Fibroblast of gingiva (primary cell): ENCODE data around the gene P2RX3.

Experiments
- DNase-seq: peaks from one replicate; pipeline ENCODE4 v3.0.0-alpha.2; 2011; ENCODE audit warnings: low read depth

P2RX3 gene

GRCh38 chr11:57373146-57373545 is 35.0 kb downstream of the P2RX3 start:
- DNase-seq = no peak

GRCh38 chr11:57374966-57375365 is 36.8 kb downstream of the P2RX3 start:
- DNase-seq = no peak

GRCh38 chr11:57375490-57375889 is 37.3 kb downstream of the P2RX3 start:
- DNase-seq = no peak

GRCh38 chr11:57376095-57377090 is 38.2 kb downstream of the P2RX3 start:
- DNase-seq = no peak

GRCh38 chr11:57377107-57377506 is 39.0 kb downstream of the P2RX3 start:
- no peak for DNase-seq

- DNase-seq = no peak
Observed at GRCh38 chr11:57378186-57378585, 40.0 kb downstream of the P2RX3 start.

- DNase-seq = peak; percentile 8
Observed at GRCh38 chr11:57379732-57380131, 41.6 kb downstream of the P2RX3 start.

GRCh38 chr11:57380975-57381374 is 42.8 kb downstream of the P2RX3 start, which contains the start of gene PRG3:
Gene PRG3, minus strand, starts transcription at chr11:57381150. Its CDS starts 442 bp downstream, at chr11:57380708.
- DNase-seq = no peak

GRCh38 chr11:57386178-57386940 is 48.2 kb downstream of the P2RX3 start:
- DNase-seq = no peak

GRCh38 chr11:57387289-57388030 is 49.3 kb downstream of the P2RX3 start:
- peak; percentile 32 for DNase-seq

- DNase-seq = no peak
Observed at GRCh38 chr11:57390535-57390934, 52.4 kb downstream of the P2RX3 start, which contains the start of gene PRG2. Gene PRG2, minus strand, starts transcription at chr11:57390650. Its CDS starts 706 bp downstream, at chr11:57389944.

- DNase-seq = no peak
Observed at GRCh38 chr11:57391111-57391510, 53.0 kb downstream of the P2RX3 start.

GRCh38 chr11:57391539-57391938 is 53.4 kb downstream of the P2RX3 start:
- DNase-seq = no peak

- no peak for DNase-seq
Observed at GRCh38 chr11:57392066-57392762, 54.1 kb downstream of the P2RX3 start.

GRCh38 chr11:57392763-57393105 is 54.6 kb downstream of the P2RX3 start:
- DNase-seq = no peak

GRCh38 chr11:57394203-57394965 is 56.2 kb downstream of the P2RX3 start:
- DNase-seq = no peak

- DNase-seq = no peak
Observed at GRCh38 chr11:57395905-57396623, 57.9 kb downstream of the P2RX3 start.

GRCh38 chr11:57396744-57397143 is 58.6 kb downstream of the P2RX3 start:
- DNase-seq = no peak

- DNase-seq = no peak
Observed at GRCh38 chr11:57397394-57397990, 59.3 kb downstream of the P2RX3 start.

- DNase-seq = no peak
Observed at GRCh38 chr11:57399221-57399620, 61.1 kb downstream of the P2RX3 start.
